ENCODE measurements around the gene TVP23A.
"Not testable (repeated sequence)": the region's sequence is repeated elsewhere in the genome, so short reads cannot be mapped to it uniquely, and the experiment has no call there.

TVP23A gene

DNA sequence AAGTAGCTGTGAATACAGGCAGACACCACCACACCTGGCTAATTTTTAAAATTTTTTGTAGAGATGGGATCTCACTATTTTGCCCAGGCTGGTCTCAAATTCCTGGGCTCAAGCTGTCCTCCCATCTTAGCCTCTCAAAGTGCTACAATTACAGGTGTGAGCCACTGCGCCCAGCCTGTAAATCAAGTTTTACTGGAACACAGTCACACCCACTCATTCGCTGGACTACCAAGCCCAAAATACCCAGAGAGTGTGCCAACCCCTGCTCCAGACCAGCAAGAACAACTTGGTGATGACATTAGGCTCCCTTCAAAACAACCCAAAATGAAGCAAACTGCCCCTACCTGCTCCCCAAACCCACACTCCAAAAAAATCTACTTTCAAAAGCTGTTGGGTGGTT is 36.0 kb downstream of the TVP23A start:
- no peak overlapping the region for H3K4me3 Mint-ChIP-seq
- TF ChIP-seq, protein P1, sequence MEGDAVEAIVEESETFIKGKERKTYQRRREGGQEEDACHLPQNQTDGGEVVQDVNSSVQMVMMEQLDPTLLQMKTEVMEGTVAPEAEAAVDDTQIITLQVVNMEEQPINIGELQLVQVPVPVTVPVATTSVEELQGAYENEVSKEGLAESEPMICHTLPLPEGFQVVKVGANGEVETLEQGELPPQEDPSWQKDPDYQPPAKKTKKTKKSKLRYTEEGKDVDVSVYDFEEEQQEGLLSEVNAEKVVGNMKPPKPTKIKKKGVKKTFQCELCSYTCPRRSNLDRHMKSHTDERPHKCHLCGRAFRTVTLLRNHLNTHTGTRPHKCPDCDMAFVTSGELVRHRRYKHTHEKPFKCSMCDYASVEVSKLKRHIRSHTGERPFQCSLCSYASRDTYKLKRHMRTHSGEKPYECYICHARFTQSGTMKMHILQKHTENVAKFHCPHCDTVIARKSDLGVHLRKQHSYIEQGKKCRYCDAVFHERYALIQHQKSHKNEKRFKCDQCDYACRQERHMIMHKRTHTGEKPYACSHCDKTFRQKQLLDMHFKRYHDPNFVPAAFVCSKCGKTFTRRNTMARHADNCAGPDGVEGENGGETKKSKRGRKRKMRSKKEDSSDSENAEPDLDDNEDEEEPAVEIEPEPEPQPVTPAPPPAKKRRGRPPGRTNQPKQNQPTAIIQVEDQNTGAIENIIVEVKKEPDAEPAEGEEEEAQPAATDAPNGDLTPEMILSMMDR (IDR thresholded peaks at IDR 0.05; ENCODE audit: unreplicated experiment in 3 of 3): no peak
- H3K36me3 Mint-ChIP-seq (ENCODE audit: low read depth): no peaks in the 10 kb centered on the region
- H3K9me3 Mint-ChIP-seq: no peaks in the 10 kb centered on the region
- peaks cover 8% of the 10 kb centered on the region for H3K27me3 Mint-ChIP-seq (ENCODE audit: low read depth)
- no peaks in the 10 kb centered on the region for H3K4me1 Mint-ChIP-seq
- no peak overlapping the region for H3K27ac Mint-ChIP-seq

GRCh38 chr16:10780628-10781027 is 38.0 kb downstream of the TVP23A start:
- H3K27ac Mint-ChIP-seq: no peak overlapping the region
- no peaks in the 10 kb centered on the region for H3K36me3 Mint-ChIP-seq (ENCODE audit: low read depth)
- peaks cover 5% of the 10 kb centered on the region for H3K27me3 Mint-ChIP-seq (ENCODE audit: low read depth)
- no peaks in the 10 kb centered on the region for H3K9me3 Mint-ChIP-seq
- TF ChIP-seq, protein P1 (IDR thresholded peaks at IDR 0.05; ENCODE audit: unreplicated experiment in 3 of 3): no peak
- H3K4me3 Mint-ChIP-seq: no peak overlapping the region
- H3K4me1 Mint-ChIP-seq: no peaks in the 10 kb centered on the region

GRCh38 chr16:10779908-10780307 is 38.7 kb downstream of the TVP23A start:
- H3K27me3 Mint-ChIP-seq (ENCODE audit: low read depth); H3K4me3 Mint-ChIP-seq; H3K4me1 Mint-ChIP-seq; H3K9me3 Mint-ChIP-seq; H3K36me3 Mint-ChIP-seq (ENCODE audit: low read depth); H3K27ac Mint-ChIP-seq: not testable (repeated sequence)

- H3K36me3 Mint-ChIP-seq (ENCODE audit: low read depth): no peaks in the 10 kb centered on the region
- H3K9me3 Mint-ChIP-seq: no peaks in the 10 kb centered on the region
- TF ChIP-seq, protein P1 (IDR thresholded peaks at IDR 0.05; ENCODE audit: unreplicated experiment in 3 of 3): no peak
- peaks cover 5% of the 10 kb centered on the region for H3K27me3 Mint-ChIP-seq (ENCODE audit: low read depth)
- no peak overlapping the region for H3K4me3 Mint-ChIP-seq
- no peaks in the 10 kb centered on the region for H3K4me1 Mint-ChIP-seq
- H3K27ac Mint-ChIP-seq: no peak overlapping the region
Measured at GRCh38 chr16:10777356-10777755, 41.2 kb downstream of the TVP23A start.

DNA sequence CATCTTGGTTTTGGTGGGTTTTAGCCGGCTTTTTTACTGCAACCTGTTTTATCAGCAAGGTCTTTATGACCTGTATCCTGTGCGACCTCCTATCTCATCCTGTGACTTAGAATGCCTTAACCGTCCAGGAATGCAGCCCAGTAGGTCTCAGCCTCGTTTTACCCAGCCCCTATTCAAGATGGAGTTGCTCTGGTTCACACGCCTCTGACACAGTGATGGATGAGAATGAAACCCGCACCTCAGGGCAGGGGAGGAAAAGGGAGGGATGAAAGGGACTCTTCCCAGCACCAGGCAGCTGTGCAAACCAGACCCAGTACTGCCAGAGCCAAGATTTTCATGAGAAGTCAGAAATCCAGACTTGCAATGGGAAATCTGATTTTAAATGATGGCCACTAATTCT is 41.7 kb downstream of the TVP23A start:
- not testable (repeated sequence) for H3K4me1 Mint-ChIP-seq; H3K4me3 Mint-ChIP-seq; H3K36me3 Mint-ChIP-seq (ENCODE audit: low read depth); H3K27ac Mint-ChIP-seq; H3K27me3 Mint-ChIP-seq (ENCODE audit: low read depth); H3K9me3 Mint-ChIP-seq

- TF ChIP-seq, protein P1 (IDR thresholded peaks at IDR 0.05; ENCODE audit: unreplicated experiment in 3 of 3): no peak
- Mint-ChIP-seq H3K27ac (no peak overlapping the region), H3K4me1 (no peaks in the 10 kb centered on the region), H3K4me3 (no peak overlapping the region), H3K27me3 (ENCODE audit: low read depth) (peaks cover 5% of the 10 kb centered on the region), H3K36me3 (ENCODE audit: low read depth) (no peaks in the 10 kb centered on the region), H3K9me3 (no peaks in the 10 kb centered on the region)
Measured at GRCh38 chr16:10776280-10776679, 42.3 kb downstream of the TVP23A start.

- no peaks in the 10 kb centered on the region for H3K4me1 Mint-ChIP-seq
Measured at GRCh38 chr16:10770907-10771306, 47.7 kb downstream of the TVP23A start.

More at GRCh38 chr16:10770907-10771306, 47.7 kb downstream of the TVP23A start:
- peaks cover 19% of the 10 kb centered on the region for H3K36me3 Mint-ChIP-seq (ENCODE audit: low read depth)
- no peak overlapping the region for H3K4me3 Mint-ChIP-seq
- H3K27me3 Mint-ChIP-seq (ENCODE audit: low read depth): no peaks in the 10 kb centered on the region
- no peaks in the 10 kb centered on the region for H3K9me3 Mint-ChIP-seq
- H3K27ac Mint-ChIP-seq: no peak overlapping the region
- TF ChIP-seq, protein P1 (IDR thresholded peaks at IDR 0.05; ENCODE audit: unreplicated experiment in 3 of 3): no peak

All from nephron (organoid).